Measurements from ENCODE around the gene CAND2. TPM values are rescaled to one million over a fixed set of nuclear protein-coding genes. Genes with fewer than 3 reads are reported as not detected.
A peak's percentile ranks its signal among the peaks of the same experiment; 100 is the strongest.

The CAND2 gene
- total and polyA plus RNA-seq, 2 of the 8 experiments (the other 6 are each of a cell fraction or from before 2014, with no cell fraction given) = 8.7 TPM

DNA sequence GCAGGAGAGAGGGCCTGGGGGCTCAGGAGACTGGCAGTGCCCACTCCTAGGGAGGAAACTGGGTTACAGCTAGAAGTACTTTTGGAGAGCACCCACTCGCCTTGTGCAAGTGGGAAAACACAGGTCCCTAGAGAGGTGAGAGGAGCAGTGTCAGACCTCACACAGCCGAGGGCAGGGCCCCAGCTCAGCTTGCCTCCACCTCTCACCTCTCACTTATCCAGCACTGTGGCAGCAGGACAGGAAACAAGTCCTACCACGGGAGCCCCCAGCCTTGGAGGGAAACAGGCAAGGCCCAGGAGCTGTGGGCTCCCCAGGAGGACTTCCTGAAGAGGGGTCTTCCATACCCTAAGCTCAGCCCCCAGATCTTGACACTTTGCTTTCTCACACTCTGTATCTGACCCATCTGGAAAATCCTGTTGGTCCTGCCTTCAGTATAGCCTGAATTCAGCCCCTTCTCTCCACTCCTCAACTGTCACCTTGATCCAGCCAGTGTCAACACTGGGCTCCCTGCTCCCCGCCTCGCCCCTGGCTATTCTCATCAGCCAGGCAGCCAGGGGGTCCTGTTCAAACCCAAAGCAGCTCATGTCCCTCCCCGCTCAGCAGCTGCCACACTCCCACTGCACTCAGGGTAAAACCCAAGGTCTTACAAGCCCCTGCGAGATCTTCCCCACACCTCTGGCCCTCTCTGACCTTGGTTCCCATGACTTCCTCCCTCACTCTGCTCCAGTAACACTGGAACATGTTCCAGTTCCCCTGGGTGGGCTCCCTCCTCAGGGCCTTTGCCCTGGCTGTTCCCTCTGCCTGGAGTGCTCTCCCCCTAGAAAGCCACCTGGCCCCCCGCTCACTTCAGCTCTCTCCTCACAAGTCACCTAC lies 36.6 kb upstream of the CAND2 start:
- no peaks in the 10 kb centered on the region for H3K79me1 ChIP-seq (ENCODE audit: low read depth, low read length)

More for the DNA sequence above, 36.6 kb upstream of the CAND2 start:
- no peak overlapping the region for H4K5ac ChIP-seq (ENCODE audit: insufficient read length, low read depth, low read length)
- no peak overlapping the region for H3K14ac ChIP-seq (ENCODE audit: insufficient read length)
- peak overlapping the region; percentile 19 for H3K56ac ChIP-seq (replicated peaks; ENCODE audit: insufficient read length, low read depth, low read length)
- no peaks in the 10 kb centered on the region for H3K79me2 ChIP-seq (ENCODE audit: control insufficient read depth in 1 of 2, insufficient read depth in 2 of 2, low read length in 2 of 2)
- peak overlapping the region; percentile 46 for H4K91ac ChIP-seq (replicated peaks; ENCODE audit: insufficient read length, low read length)
- peak overlapping the region; percentile 20; the same call in 1 of the 2 replicates for H2BK12ac ChIP-seq (ENCODE audit: low read depth, low read length)
- no peak overlapping the region for H4K8ac ChIP-seq (ENCODE audit: extremely low read depth, insufficient read depth, low read length)
- no peak overlapping the region for H3K4me2 ChIP-seq (ENCODE audit: insufficient read depth in 1 of 2, low read depth in 2 of 2, low read length in 2 of 2)
- no peak overlapping the region for H2AK5ac ChIP-seq (ENCODE audit: low read depth, low read length)
- H3K27me3 ChIP-seq (replicated peaks in 1 of 4; ENCODE audit: control insufficient read depth in 3 of 4, extremely low read depth in 1 of 4, insufficient read depth in 3 of 4, low read length in 3 of 4) = no peaks in the 10 kb centered on the region
- H4K20me1 ChIP-seq (replicated peaks in 1 of 2; ENCODE audit: control insufficient read depth in 1 of 2, insufficient read depth in 2 of 2, low read length in 2 of 2) = no peaks in the 10 kb centered on the region
- no peak overlapping the region for H3K27ac ChIP-seq (ENCODE audit: low read depth, low read length)
- H2BK5ac ChIP-seq (ENCODE audit: low read depth, low read length) = peak overlapping the region; percentile 12; the same call in 1 of the 2 replicates
- CTCF ChIA-PET (ENCODE audit: partially characterized antibody) = interaction anchor here (0.5 to 4.5 kb wide), 7 partner anchors 9 to 63 kb away, joined by 3 to 29 read pairs (median 6); no protein-coding TSS in a partner anchor
- H3K4me1 ChIP-seq (replicated peaks in 1 of 4; ENCODE audit: control insufficient read depth in 3 of 4, insufficient read depth in 4 of 4, low read length in 3 of 4) = peaks cover 0 to 15% (median 9%) of the 10 kb centered on the region in 4 experiments; a peak in 5 of 7 replicates
- FAIRE-seq (no peak), DNase-seq (ENCODE audit: low read depth in 1 of 2, low spot score in 2 of 2) (no peak)
- no peaks in the 10 kb centered on the region for H3K36me3 ChIP-seq (ENCODE audit: control insufficient read depth in 2 of 4, insufficient read depth in 4 of 4, low read length in 3 of 4)
- no peak overlapping the region for H3K23ac ChIP-seq (ENCODE audit: insufficient read length)
- no peak overlapping the region for H3K4ac ChIP-seq (replicated peaks; ENCODE audit: insufficient read length, low read depth, low read length)
- no peak overlapping the region for H2BK120ac ChIP-seq (replicated peaks; ENCODE audit: low read depth, low read length)
- H3K4me3 ChIP-seq (ENCODE audit: extremely low read depth in 1 of 4, insufficient read depth in 2 of 4, low read depth in 3 of 4, low read length in 4 of 4) = no peak overlapping the region
- no peak overlapping the region for H2BK20ac ChIP-seq (ENCODE audit: low read length)
- H3K18ac ChIP-seq (ENCODE audit: extremely low read depth, low read length) = no peak overlapping the region
- POLR2A ChIA-PET (ENCODE audit: partially characterized antibody) = interaction anchor here (0.6 to 1.5 kb wide), 5 partner anchors 12 to 708 kb away, joined by 3 to 4 read pairs (median 3); no protein-coding TSS in a partner anchor
- no peaks in the 10 kb centered on the region for H3K9me3 ChIP-seq (ENCODE audit: insufficient read depth in 2 of 2, low read depth in 1 of 2, low read length in 1 of 2)
- no peak for TF ChIP-seq FOSL1 (IDR thresholded peaks at IDR 0.05; ENCODE audit: insufficient read depth, low read depth, low read length)
- TF ChIP-seq SP2 (IDR thresholded peaks at IDR 0.05; ENCODE audit: low read length) = no peak
- TF ChIP-seq SIRT6 (IDR thresholded peaks at IDR 0.05; ENCODE audit: low read length) = no peak
- TF ChIP-seq SIN3A (conservative IDR thresholded peaks at IDR 0.05 in 1 of 2, IDR thresholded peaks at IDR 0.05 in 1 of 2; ENCODE audit: low read depth in 1 of 2, low read length in 2 of 2) = no peak
- TF ChIP-seq, protein P1, sequence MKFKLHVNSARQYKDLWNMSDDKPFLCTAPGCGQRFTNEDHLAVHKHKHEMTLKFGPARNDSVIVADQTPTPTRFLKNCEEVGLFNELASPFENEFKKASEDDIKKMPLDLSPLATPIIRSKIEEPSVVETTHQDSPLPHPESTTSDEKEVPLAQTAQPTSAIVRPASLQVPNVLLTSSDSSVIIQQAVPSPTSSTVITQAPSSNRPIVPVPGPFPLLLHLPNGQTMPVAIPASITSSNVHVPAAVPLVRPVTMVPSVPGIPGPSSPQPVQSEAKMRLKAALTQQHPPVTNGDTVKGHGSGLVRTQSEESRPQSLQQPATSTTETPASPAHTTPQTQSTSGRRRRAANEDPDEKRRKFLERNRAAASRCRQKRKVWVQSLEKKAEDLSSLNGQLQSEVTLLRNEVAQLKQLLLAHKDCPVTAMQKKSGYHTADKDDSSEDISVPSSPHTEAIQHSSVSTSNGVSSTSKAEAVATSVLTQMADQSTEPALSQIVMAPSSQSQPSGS (IDR thresholded peaks at IDR 0.05; ENCODE audit: low read length) = no peak
- no peak overlapping the region for H2BK15ac ChIP-seq (ENCODE audit: low read length)
- H3K23me2 ChIP-seq (ENCODE audit: low read depth, low read length) = peaks cover 3% of the 10 kb centered on the region; the same call in 1 of the 2 replicates
- WGBS, 2 experiments (ENCODE audit: extremely low coverage in 1 of 2, insufficient coverage in 1 of 2, insufficient read length in 1 of 2, insufficient replicate concordance in 2 of 2, low coverage in 1 of 2, low lambda C conversion rate in 2 of 2, missing lambda C conversion rate in 1 of 2) = 76% methylated on average over 8 of the region's 8 CpGs; no CpG with 5 or more reads in 1 of the 2 experiments
- no peak overlapping the region for H3K9ac ChIP-seq (replicated peaks in 1 of 4; ENCODE audit: extremely low read depth in 1 of 4, low read depth in 3 of 4, low read length in 3 of 4)
- H2AFZ ChIP-seq (ENCODE audit: low read length) = no peak overlapping the region

Data from H1 (cell line).